ENCODE data around the gene MPPE1.
"Not testable (repeated sequence)": the region's sequence is repeated elsewhere in the genome, so short reads cannot be mapped to it uniquely, and the experiment has no call there.

Gene MPPE1

GRCh38 chr18:11860594-11861450 lies 47.3 kb downstream of the MPPE1 start:
- TF ChIP-seq, protein P1, sequence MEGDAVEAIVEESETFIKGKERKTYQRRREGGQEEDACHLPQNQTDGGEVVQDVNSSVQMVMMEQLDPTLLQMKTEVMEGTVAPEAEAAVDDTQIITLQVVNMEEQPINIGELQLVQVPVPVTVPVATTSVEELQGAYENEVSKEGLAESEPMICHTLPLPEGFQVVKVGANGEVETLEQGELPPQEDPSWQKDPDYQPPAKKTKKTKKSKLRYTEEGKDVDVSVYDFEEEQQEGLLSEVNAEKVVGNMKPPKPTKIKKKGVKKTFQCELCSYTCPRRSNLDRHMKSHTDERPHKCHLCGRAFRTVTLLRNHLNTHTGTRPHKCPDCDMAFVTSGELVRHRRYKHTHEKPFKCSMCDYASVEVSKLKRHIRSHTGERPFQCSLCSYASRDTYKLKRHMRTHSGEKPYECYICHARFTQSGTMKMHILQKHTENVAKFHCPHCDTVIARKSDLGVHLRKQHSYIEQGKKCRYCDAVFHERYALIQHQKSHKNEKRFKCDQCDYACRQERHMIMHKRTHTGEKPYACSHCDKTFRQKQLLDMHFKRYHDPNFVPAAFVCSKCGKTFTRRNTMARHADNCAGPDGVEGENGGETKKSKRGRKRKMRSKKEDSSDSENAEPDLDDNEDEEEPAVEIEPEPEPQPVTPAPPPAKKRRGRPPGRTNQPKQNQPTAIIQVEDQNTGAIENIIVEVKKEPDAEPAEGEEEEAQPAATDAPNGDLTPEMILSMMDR (conservative IDR thresholded peaks at IDR 0.05; ENCODE audit: low read depth, low read length): no peak
- H3K4me3 ChIP-seq (ENCODE audit: low read length): no peak overlapping the region
- no peak for DNase-seq (ENCODE audit: low read depth)

DNA sequence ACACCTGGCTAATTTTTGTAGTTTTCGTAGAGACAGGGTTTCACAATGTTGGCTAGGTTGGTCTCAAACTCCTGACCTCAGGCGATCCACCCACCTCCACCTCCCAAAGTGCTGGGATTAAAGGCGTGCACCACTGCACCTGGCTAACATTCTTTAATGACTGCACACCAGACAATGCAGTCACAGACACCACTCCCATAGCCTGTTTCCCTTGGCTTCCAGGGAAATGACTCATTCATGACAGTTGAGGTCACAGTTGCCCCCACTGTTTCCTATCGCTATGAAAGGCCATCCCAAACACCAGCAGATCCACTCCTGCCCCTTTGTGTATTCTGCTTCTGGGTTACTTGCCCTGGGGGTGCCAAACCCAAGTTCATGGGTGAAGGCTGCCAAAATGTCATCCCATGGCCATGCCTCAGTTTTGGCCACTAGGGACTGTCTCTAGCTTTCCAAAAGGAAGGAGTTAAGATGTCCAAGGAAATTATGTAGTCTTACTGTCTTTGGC lies 48.2 kb downstream of the MPPE1 start:
- peak; percentile 52 for DNase-seq (ENCODE audit: low read depth)
- H3K4me3 ChIP-seq (ENCODE audit: low read length): no peak overlapping the region
- TF ChIP-seq, protein P1 (conservative IDR thresholded peaks at IDR 0.05; ENCODE audit: low read depth, low read length): peak; percentile 28

DNA sequence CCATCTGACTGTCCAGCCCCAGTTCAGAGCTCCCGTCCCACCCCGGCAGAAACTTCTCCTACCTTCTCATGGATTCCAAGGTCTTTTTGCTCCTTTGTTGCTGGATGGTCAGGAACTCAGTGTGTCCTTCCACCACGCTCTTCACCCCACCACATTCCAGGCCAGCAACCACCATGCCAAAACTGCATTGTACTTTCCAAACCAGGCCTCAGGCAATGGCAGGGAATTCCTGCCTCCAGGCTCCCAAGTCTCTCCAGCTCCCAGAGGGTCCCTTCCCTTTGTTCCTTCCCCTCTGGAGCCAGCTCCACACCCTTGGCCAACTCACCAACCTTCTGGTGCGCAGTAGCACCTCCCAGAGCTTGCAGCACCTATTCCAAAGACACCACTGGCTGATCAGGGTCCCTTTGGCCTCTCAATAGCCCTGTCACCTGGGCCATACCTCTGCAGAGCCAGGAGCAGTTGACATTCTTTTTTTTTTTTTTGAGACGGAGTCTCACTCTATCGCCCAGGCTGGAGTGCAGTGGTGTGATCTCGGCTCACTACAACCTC lies 48.8 kb downstream of the MPPE1 start:
- TF ChIP-seq, protein P1 (conservative IDR thresholded peaks at IDR 0.05; ENCODE audit: low read depth, low read length): no peak
- H3K4me3 ChIP-seq (ENCODE audit: low read length): no peak overlapping the region
- DNase-seq (ENCODE audit: low read depth): no peak

DNA sequence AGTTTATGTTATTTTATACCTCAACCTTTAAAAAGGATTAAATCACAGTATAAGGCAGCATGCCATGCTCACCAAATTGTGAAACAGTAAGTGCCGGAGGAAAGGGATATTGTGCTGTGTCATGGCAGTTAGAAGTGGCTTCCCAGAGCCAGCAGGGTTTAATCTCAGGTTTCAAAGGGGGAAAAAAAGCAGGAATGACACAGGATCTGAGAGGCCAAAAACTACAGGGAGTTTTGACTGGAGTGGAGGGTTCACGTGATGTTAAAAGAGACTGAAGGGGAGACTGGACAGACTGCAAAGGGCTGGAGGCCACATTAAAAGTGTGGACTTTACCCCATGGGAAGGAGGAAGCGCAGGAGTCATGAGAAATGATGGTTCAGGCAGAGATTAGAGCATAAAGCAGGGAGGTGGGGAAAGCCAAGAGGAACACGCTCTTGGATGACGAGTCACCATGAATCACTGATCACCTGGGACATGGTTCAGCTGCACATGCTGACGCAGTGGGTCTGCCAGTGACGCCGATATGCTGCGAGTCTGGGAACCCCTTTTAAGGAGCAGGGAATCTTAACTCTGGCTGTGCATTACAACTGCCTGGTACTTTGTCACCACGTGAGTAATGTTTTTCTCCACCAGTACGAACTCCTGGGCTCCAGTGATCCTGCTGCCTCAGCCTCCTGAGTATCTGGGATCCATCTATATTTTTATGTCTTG lies 50.8 kb downstream of the MPPE1 start:
- TF ChIP-seq, protein P1 (conservative IDR thresholded peaks at IDR 0.05; ENCODE audit: low read depth, low read length): no peak
- peak overlapping the region; percentile 14 for H3K4me3 ChIP-seq (ENCODE audit: low read length)
- peak; percentile 100 for DNase-seq (ENCODE audit: low read depth)

- not testable (repeated sequence) for DNase-seq (ENCODE audit: low read depth)
These were observed 53.6 kb downstream of the MPPE1 start for GRCh38 chr18:11854554-11854953.

GRCh38 chr18:11851806-11852337 lies 56.2 kb downstream of the MPPE1 start:
- DNase-seq (ENCODE audit: low read depth): no peak
- TF ChIP-seq, protein P1 (conservative IDR thresholded peaks at IDR 0.05; ENCODE audit: low read depth, low read length): no peak

More at GRCh38 chr18:11854554-11854953, 53.6 kb downstream of the MPPE1 start:
- not testable (repeated sequence) for H3K4me3 ChIP-seq (ENCODE audit: low read length)

More at GRCh38 chr18:11851806-11852337, 56.2 kb downstream of the MPPE1 start:
- peak overlapping the region; percentile 89 for H3K4me3 ChIP-seq (ENCODE audit: low read length)
